HPDE6-E6E7 (cell line): ENCODE results near the gene ELF4.
"Not testable (repeated sequence)": the region's sequence is repeated elsewhere in the genome, so short reads cannot be mapped to it uniquely, and the experiment has no call there.

Experiments
- DNase-seq: peaks from one replicate; pipeline ENCODE4 v3.0.0; 2011; ENCODE audit warnings: missing footprints; ENCODE audit errors: extremely low spot score

Gene ELF4

GRCh38 chrX:130110379-130111219, at the start of gene ELF4:
Gene ELF4, minus strand, starts transcription at chrX:130110497. Its CDS starts 29,167 bp downstream, at chrX:130081330.
- DNase-seq = no peak

DNA sequence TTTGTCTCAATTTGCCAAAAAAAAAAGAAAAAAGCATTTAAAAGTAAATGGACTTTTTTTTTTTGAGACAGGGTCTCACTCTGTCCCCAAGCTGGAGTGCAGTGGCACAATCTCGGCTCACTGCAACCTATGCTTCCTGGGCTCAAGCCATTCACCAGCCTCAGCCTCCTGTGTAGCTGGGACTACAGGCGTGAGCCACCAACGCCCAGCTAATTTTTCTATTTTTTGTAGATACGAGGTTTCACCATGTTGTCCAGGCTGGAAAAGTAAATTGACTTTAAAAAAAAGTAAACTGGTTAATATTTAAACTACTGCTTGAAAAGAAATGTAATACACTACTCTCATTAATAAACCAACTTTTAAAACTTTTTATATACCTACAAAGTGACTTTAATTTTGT, 49.5 kb upstream of the ELF4 start:
- no peak for DNase-seq

GRCh38 chrX:130158311-130158710, 48.0 kb upstream of the ELF4 start:
- DNase-seq = no peak

- no peak for DNase-seq
Observed at GRCh38 chrX:130155564-130155963, 45.3 kb upstream of the ELF4 start.

DNA sequence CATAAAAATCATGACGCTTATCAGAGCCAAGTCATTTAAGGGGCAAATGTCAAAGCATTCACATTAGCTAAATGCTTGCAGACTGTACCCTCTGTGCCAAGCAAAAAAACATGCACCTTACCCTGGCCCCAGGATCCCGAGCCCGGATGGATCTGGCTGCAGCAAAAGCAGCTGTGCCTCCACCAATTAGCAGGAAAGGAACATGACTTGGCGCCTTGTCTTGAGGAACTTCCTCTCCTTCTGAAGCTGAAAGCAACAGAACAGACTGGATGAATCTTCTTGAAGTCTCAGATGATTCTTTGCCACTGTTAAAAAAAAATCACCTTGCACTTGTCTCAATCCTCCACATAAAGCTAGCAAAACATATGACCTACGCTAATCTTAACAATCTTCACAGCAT, 37.3 kb upstream of the ELF4 start:
- no peak for DNase-seq

DNA sequence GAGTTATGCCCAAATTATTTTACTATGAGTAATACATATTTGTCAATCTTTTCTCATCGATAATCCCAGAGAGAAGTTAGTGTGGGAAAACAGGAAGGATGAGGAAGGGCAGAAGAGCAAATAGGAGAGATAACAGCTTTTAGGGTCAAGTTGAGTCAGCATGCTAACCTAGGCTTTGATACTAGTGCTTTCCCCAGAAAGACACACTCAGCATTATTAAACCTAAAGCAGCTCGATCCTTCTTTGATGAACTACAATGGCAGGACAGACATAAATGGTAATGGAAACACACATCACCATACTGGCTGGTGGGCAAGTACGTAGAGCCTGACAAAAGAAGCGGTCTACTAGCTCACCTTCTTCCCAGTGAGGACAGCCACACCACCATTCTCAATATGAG, 34.8 kb upstream of the ELF4 start:
- DNase-seq = no peak

- DNase-seq = no peak
Observed at GRCh38 chrX:130144509-130144908, 34.2 kb upstream of the ELF4 start.

DNA sequence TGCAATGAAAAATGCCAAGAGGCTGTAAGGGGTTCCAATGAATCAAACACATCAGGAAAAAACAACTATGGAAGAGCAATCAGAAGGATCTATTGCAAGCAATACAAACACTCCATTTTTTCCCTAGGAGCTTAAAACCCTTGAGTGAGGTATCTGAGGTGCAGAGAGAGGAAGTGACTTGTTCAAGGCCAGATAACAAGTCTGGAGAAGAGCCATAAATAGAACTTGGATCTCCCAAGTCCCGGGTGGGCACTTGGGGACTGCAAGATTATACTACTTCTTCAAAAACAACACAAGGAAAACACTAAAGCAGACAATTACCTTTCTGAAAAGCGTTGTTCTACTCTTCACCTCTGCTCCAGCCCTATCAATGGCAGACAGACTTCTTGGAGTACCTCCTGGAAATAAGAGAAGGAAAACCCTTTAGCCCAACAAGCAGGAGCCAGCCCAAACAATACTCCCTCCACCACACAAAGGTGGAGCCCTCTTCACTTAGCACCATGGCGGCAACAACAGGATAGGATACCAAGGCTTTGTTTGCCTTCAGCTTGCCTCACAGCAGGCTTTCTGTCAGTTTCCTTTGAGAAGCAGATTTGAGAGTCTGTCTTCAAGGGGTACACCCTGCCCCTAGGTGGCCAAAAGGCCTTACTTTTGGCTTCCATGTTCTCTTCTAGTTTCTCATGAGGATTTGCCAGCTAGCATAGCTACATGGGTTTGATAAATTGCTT, 29.3 kb upstream of the ELF4 start:
- no peak for DNase-seq

- DNase-seq = no peak
Observed at GRCh38 chrX:130136961-130137360, 26.7 kb upstream of the ELF4 start.

GRCh38 chrX:130136496-130136895, 26.2 kb upstream of the ELF4 start:
- DNase-seq = no peak

DNA sequence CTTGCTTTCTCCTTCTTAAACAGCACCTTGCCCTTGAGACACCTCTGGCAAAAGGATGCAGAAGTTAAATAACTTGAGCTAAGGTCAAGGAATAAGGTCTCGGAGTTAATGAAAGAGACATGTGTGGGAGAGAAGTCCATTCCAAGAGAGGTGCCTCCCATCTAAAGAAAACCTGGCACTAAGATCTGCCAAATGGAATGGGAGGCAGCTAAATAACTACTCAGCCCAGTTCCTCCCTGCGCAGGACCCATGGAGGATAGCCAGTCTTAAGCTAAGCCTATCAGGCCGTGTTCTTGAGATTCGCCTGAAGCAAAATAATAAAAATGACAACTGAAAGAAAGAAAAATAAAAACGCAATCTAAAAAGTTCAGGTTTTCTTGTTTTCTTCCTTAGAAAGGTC, 20.7 kb upstream of the ELF4 start:
- no peak for DNase-seq

DNA sequence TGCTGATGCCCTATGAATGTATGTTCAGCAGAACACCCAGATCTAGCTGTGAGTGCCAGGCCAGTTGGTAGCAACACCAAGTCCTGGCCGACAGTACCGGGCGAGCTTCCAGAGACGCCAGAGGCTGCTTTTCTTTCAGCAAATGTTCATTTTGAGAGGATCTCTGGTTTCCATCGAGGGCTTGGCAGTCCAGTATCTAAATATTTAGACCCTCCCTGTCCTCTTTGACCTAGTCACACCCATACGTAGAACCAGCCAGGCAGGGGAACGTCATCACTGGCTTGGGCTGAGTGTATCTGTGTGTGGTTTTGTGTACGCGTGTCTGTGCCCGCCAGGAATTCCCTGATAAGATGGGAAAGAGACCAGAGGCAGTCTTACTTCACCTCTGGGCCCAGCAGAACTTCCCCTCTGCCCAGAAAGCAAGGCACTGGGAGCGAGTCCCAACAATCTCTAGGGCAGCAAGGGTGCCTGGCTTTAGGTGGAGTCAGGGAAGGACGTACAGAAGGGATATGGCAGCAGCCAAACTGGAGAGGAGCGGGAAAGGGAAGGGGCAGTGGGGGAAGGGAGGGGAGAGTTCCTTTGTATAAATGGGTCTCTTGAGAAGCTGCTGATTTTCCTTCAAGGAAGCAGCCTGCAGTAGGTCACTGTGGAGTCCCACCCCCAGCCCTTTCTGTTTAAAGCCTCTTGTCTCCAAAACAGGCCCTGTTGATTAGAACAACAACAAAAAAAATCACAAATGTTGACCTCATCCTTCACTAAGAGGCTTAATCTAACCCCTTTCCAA, 15.0 kb upstream of the ELF4 start:
- DNase-seq = peak; percentile 59

GRCh38 chrX:130124577-130124976, 14.3 kb upstream of the ELF4 start:
- no peak for DNase-seq

- DNase-seq = no peak
Observed at GRCh38 chrX:130121505-130121800, 11.2 kb upstream of the ELF4 start.

- DNase-seq = no peak
Observed at GRCh38 chrX:130120746-130121504, 10.6 kb upstream of the ELF4 start.

DNA sequence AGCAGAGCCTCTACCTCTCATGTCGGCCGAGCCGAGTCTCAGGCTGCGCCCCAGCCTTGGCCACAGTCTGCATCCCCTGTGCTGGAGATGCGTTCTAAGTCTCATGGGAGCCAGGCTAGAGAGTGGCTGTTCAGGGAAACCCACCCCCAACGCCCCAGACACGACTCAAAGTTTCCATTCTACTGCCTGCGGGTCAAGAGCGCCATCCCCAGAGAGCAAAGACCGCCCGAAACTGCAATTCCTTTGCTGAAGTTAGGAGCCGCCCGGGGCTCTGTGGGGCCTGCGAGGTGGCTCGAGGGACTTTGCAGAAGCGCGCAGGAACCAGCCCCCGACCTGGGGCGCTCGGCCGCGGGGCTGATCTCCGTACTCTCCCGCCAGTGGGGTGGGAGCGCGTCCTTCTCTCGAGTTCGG, 10.0 kb upstream of the ELF4 start:
- no peak for DNase-seq

DNA sequence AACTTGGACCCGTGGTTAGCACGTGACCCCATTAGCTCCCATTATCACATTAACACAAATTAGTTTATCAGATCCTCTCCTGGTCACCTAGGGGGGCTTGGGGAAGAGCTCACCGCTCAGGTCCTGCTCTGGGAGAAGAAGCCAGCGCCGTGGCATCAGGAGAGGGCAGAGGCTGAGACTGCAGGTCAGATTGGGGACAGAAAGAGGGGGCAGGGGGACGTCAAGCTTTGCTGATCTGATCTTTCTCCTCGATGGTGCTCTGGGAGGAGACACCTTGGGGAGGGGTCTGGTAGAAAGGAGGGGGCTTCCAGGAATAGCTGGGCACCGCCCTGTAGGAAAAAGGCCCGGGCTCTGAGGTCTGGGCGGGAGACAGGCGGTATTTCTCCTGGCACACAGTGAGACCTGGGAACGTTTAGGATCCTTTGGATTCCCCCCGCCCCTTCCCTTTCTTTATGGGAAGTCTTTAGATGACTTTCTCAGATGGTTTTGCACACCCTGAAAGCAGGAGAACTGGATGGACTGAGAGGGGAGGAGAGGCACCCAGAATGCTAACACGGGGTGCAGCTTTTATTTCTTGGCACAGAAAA, 9.1 kb upstream of the ELF4 start:
- DNase-seq = no peak

DNA sequence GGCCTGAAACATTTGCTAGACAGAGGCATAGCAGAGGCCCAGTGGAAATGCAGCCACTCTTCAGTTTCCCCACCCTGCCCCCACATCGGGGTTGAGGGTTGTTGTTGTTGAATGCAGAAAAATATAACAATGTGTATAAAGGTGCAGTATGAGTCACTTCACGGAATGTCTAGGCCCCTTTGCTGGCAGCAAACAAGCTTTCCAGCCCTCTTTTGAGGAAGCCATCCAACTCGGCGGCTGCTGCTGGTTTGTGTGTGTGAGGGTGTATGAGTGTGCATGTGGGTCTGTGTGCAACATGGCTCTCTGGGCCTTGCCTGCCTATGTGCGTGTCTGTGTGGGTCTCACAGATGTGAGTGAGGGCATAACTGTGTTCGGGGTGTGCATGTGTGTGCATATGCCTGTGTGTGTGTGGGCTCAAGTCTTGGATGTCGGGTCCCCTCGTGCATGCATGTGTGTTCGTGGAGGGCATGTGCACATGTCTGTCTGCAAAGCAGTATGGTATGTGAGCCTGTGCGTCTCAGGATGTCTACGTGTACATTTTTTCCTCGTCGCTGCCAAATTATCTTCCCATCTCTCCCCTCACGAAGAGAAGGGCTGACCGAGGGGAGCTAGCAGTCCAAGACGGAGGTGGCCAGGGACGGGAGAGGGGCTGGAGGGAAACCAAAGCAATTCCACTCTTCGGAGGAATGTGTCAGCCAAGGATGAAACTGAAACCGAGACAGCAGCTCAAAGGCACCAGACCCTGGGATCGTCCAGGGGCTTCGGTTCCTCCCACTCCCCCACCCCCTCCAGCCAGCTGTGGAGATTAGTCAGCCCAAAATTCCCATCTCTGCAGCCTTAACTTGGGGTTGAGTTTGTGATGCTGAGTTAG, 8.4 kb upstream of the ELF4 start:
- DNase-seq = no peak

DNA sequence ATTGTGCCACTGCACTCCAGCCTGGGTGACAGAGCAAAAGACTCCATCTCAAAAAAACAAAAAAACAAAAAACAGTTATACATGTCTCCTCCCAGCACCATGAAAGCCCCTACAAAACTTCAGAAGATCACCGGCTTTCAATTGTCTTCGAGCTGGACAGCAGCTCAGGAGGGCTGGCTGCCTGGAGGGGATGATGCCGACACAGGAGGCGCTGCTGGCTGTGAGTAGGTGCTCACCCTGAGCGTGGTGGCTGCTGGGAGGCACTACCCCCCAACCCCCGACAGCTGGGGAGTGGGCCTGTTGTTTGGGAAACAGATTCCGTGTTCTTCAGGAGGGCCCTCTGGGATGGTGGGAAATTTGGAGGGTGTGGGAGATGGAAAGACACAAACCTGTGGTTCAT, 6.9 kb upstream of the ELF4 start:
- DNase-seq = no peak

GRCh38 chrX:130115119-130115885, 5.0 kb upstream of the ELF4 start:
- not testable (repeated sequence) for DNase-seq
